Fibroblast of mammary gland (primary cell): Measurements from ENCODE around the gene SYNE2.
A peak's percentile ranks its signal among the peaks of the same experiment; 100 is the strongest.

Experiments
- DNase-seq: peaks from one replicate; pipeline ENCODE4 v3.0.0-alpha.2; 2010; ENCODE audit warnings: low read depth
- H3K4me3 ChIP-seq: 2 replicates; pipeline ENCODE4 v1.5.1; 2011; ENCODE audit warnings: low read depth, mild to moderate bottlenecking, low read length, moderate library complexity; ENCODE audit not compliant: control insufficient read depth
- TF ChIP-seq, protein P1 (sequence below): conservative IDR thresholded peaks from 2 replicates; pipeline ENCODE4 v1.5.1; 2011; ENCODE audit warnings: low read depth, low read length, inconsistent platforms; ENCODE audit not compliant: control insufficient read depth, insufficient read depth

SYNE2 gene

GRCh38 chr14:63875311-63875710 lies 22.5 kb downstream of the SYNE2 start:
- peak; percentile 76 for DNase-seq
- TF ChIP-seq, protein P1, sequence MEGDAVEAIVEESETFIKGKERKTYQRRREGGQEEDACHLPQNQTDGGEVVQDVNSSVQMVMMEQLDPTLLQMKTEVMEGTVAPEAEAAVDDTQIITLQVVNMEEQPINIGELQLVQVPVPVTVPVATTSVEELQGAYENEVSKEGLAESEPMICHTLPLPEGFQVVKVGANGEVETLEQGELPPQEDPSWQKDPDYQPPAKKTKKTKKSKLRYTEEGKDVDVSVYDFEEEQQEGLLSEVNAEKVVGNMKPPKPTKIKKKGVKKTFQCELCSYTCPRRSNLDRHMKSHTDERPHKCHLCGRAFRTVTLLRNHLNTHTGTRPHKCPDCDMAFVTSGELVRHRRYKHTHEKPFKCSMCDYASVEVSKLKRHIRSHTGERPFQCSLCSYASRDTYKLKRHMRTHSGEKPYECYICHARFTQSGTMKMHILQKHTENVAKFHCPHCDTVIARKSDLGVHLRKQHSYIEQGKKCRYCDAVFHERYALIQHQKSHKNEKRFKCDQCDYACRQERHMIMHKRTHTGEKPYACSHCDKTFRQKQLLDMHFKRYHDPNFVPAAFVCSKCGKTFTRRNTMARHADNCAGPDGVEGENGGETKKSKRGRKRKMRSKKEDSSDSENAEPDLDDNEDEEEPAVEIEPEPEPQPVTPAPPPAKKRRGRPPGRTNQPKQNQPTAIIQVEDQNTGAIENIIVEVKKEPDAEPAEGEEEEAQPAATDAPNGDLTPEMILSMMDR: no peak
- H3K4me3 ChIP-seq: no peak overlapping the region

GRCh38 chr14:63877550-63877939 lies 24.7 kb downstream of the SYNE2 start:
- DNase-seq: no peak
- H3K4me3 ChIP-seq: no peak overlapping the region
- TF ChIP-seq, protein P1: no peak

DNA sequence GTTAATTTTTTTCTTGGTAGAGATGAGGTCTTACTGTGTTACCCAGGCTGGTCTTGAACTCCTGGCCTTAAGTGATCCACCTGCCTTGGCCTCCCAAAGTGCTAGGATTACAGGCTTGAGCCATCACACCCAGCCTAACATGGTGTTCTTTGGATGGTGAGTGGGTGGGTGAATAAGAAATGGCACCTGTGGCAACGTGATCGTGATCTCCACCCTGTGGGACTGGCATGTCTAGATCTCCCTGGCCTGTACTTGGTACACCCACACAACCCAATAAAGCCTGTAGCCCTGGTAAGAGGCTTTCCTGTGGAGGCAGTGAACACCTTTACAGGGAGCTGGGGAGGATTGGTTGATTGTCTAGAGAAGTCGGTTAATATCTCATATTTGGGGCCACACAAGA lies 25.2 kb downstream of the SYNE2 start:
- DNase-seq: no peak
- H3K4me3 ChIP-seq: no peak overlapping the region
- TF ChIP-seq, protein P1: no peak

- no peak for DNase-seq
- H3K4me3 ChIP-seq: no peak overlapping the region
- TF ChIP-seq, protein P1: no peak
These were observed 26.0 kb downstream of the SYNE2 start for GRCh38 chr14:63878792-63879191.

GRCh38 chr14:63881926-63882325 lies 29.1 kb downstream of the SYNE2 start:
- TF ChIP-seq, protein P1: no peak
- no peak overlapping the region for H3K4me3 ChIP-seq
- DNase-seq: no peak

DNA sequence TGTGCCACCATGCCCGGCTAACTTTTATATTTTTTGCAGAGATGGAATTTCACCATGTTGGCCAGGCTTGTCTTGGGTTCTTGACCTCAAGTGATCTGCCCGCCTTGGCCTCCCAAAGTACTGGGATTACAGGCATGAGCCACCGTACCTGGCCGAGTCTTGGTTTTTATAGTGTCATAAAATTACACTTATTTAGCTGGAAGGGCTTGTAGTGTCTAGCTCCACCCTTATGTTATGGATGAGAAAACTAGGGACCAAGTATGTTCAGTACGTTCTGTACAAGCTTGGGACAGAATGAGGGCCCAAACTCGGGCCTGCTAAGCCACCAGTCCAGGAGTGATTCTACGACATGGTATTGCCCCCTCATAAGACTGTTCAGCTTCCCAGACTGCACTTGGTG lies 35.1 kb downstream of the SYNE2 start:
- TF ChIP-seq, protein P1: no peak
- H3K4me3 ChIP-seq: no peak overlapping the region
- no peak for DNase-seq

DNA sequence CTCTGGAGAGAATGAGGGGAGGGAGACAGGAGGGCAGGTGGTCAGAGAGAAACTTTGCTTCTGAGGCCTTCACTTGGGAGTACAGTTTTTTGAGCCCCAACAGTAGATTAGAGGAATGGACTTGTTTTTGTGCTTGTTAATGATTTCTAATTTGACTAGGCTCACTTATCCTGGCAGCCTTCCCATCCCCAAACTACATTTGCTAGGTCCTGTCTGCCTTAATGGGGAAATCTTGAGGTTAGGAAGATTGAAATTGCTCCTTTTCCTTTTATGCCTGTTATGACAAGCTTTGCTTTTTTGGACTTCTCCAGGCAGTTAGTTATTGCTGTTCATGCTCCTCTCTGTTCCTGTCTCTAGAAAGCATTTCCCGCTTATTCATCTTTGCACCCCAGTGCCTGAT lies 37.7 kb downstream of the SYNE2 start:
- TF ChIP-seq, protein P1: no peak
- no peak overlapping the region for H3K4me3 ChIP-seq
- no peak for DNase-seq
